Measurements from ENCODE around the gene RBM10. TPM values are rescaled to one million over a fixed set of nuclear protein-coding genes. Genes with fewer than 3 reads are reported as not detected.

The RBM10 gene
- total and polyA plus RNA-seq, 9 of the 15 experiments (the other 6 are each of a cell fraction or from before 2014, with no cell fraction given), result 1.1 to 61.7 (median 31.5) TPM

GRCh38 chrX:47156611-47157520, 11.8 kb downstream of the RBM10 start:
- no TSS peak for BruUV-seq (replicated peaks)
- intact Hi-C loops (cut with micrococcal nuclease) (no loop called here), in situ Hi-C loops (cut with MboI) (no loop called here)
- peak in 1 of 4 experiments; percentile 4 for DNase-seq (ENCODE audit: extremely low read depth in 1 of 4, low spot score in 3 of 4)
- ChIA-PET POLR2A (interaction anchor here (0.9 to 3.4 kb wide), 2 partner anchors 12 kb away, joined by 3 to 13 read pairs; partner anchors contain the start of genes NDUFB11 and RBM10), CTCF (ENCODE audit: low intra/inter-chr PET ratio) (no interaction called here)
- H3K27me3 ChIP-seq (ENCODE audit: control insufficient read depth in 2 of 2, insufficient read depth in 2 of 2, low read length in 2 of 2), result no peaks in the 10 kb centered on the region
- H3K4me2 ChIP-seq (ENCODE audit: insufficient read depth, low read length), result no peak overlapping the region
- H3K9me1 ChIP-seq (ENCODE audit: control insufficient read depth, insufficient read depth, low read length), result no peaks in the 10 kb centered on the region
- WGBS (ENCODE audit: insufficient coverage, low coverage, missing lambda C conversion rate), result 97% methylated on average over 21 of the region's 26 CpGs
- H2AFZ ChIP-seq (ENCODE audit: low read depth, low read length), result no peak overlapping the region
- peaks cover 0 to 5% of the 10 kb centered on the region in 2 experiments; a peak in 2 of 5 replicates for H3K4me1 ChIP-seq (replicated peaks in 1 of 2; ENCODE audit: control insufficient read depth in 2 of 2, insufficient read depth in 2 of 2, low read length in 2 of 2)
- H3K79me2 ChIP-seq (ENCODE audit: control insufficient read depth, insufficient read depth, low read length), result peaks cover 72% of the 10 kb centered on the region
- no peak; the same call in 2 of the 3 replicates for ATAC-seq
- FAIRE-seq, result no peak
- no peak overlapping the region for H3K4me3 ChIP-seq
- H3K36me3 ChIP-seq (ENCODE audit: control insufficient read depth, insufficient read depth, low read length), result peaks cover 46% of the 10 kb centered on the region
- H3K27ac ChIP-seq (ENCODE audit: extremely low read depth, low read depth, low read length), result no peak overlapping the region
- TF ChIP-seq ZNF766 (CRISPR knock-in tag; conservative IDR thresholded peaks at IDR 0.05) (no peak), GTF3C2 (IDR thresholded peaks at IDR 0.05; ENCODE audit: borderline replicate concordance, extremely low read depth, insufficient read length) (no peak), RBFOX2 (IDR thresholded peaks at IDR 0.05; ENCODE audit: low read depth, low read length) (0 out of 2 replicates have a peak, but pooled peaks have one; percentile 11), ELF4 (CRISPR knock-in tag; IDR thresholded peaks at IDR 0.05) (no peak), GTF2A2 (tag; IDR thresholded peaks at IDR 0.05) (no peak), NFRKB (IDR thresholded peaks at IDR 0.05; ENCODE audit: low read depth) (no peak)
- no peaks in the 10 kb centered on the region for H3K9me3 ChIP-seq (replicated peaks; ENCODE audit: control insufficient read depth, insufficient read depth, low read depth, low read length)
- no peaks in the 10 kb centered on the region for H4K20me1 ChIP-seq (replicated peaks; ENCODE audit: control insufficient read depth, insufficient read depth, low read length)
- H3K9ac ChIP-seq (ENCODE audit: insufficient read depth in 1 of 2, low read depth in 2 of 2, low read length in 2 of 2), result no peak overlapping the region
